Motor neuron (in vitro differentiated cells): Measurements from ENCODE around the gene RAN. TPM values are rescaled to one million over a fixed set of nuclear protein-coding genes. Genes with fewer than 3 reads are reported as not detected.
"Not testable (repeated sequence)": the region's sequence is repeated elsewhere in the genome, so short reads cannot be mapped to it uniquely, and the experiment has no call there.

Experiments
- ATAC-seq, 8 experiments: fragments of 200-7000 bp; cut with Tn5 transposase; replicated peaks in 6 of 8; 2 replicates each; pipeline ENCODE4 v1.8.0; 2021; ENCODE audit warnings: mild to moderate bottlenecking in 8 of 8, moderate library complexity in 8 of 8
- H3K27ac ChIP-seq, 2 donors: fragments of 250-450 bp; sonication (Bioruptor Pico); 2 replicates each; pipeline ENCODE4 v1.9.0; 2021; ENCODE audit warnings: antibody characterized with exemption in 2 of 2, mild to moderate bottlenecking in 2 of 2, moderate library complexity in 1 of 2
- H3K4me1 ChIP-seq, 2 donors: fragments of 250-450 bp; sonication (Bioruptor Pico); replicated peaks in 1 of 2; 2 replicates each; pipeline ENCODE4 v1.6.1; 2021; ENCODE audit warnings: antibody characterized with exemption in 2 of 2, mild to moderate bottlenecking in 2 of 2, moderate library complexity in 1 of 2
- H3K4me3 ChIP-seq, 5 donors: fragments of 250-450 bp; sonication (Bioruptor Pico); 2 replicates each; pipeline ENCODE4 v1.9.0; 2021; ENCODE audit warnings: antibody characterized with exemption in 5 of 5, mild to moderate bottlenecking in 5 of 5, moderate library complexity in 4 of 5
- WGBS, 10 experiments: fragments of 450-650 bp; shearing (Covaris generic); methylation state at CpG; one replicate each; pipeline ENCODE4 v1.0.0; 2022; 5-methylcytosine and 5-hydroxymethylcytosine counted together
- in situ Hi-C, 9 experiments: fragments of 400-800 bp; cut with MboI; loops; one replicate each; pipeline ENCODE4 v1.15.0; 2021; ENCODE audit warnings: low sequenced_read_pairs in 9 of 9, low pct_unique_long_range_greater_than_20kb in 2 of 9; ENCODE audit not compliant: unreplicated experiment in 9 of 9
- total RNA-seq, 8 experiments: library from RNA; unstranded; fragments of 300-600 nt; gene quantifications; 2 replicates each; pipeline versions ENCODE4 v1.2.3 to v1.2.4, GENCODE V29; 2022

Gene RAN
- total RNA-seq, 8 experiments from 2014 or later, result 162 to 797 (median 416) TPM

GRCh38 chr12:130859161-130859560 is 12.7 kb upstream of the RAN start:
- peak in 1 of 8 experiments; percentile 58 for ATAC-seq
- H3K27ac ChIP-seq, result no peak overlapping the region
- H3K4me3 ChIP-seq, result no peak overlapping the region
- 78 to 100% (median 90%) methylated on average over 1 to 6 of the region's 6 CpGs; no CpG with 5 or more reads in 5 of the 10 experiments for WGBS, 10 experiments
- in situ Hi-C loops, result no loop called here
- H3K4me1 ChIP-seq, result no peaks in the 10 kb centered on the region

- H3K4me3 ChIP-seq, result no peak overlapping the region
- no peaks in the 10 kb centered on the region for H3K4me1 ChIP-seq
- ATAC-seq, result no peak
- 53 to 100% (median 88%) methylated on average over 1 to 6 of the region's 9 CpGs; no CpG with 5 or more reads in 2 of the 10 experiments for WGBS, 10 experiments
- H3K27ac ChIP-seq, result no peak overlapping the region
- in situ Hi-C loops, result no loop called here
Measured at GRCh38 chr12:130860311-130860710, 11.6 kb upstream of the RAN start.

- WGBS, 10 experiments, result 0 to 100% (median 72%) methylated on average over 1 to 3 of the region's 4 CpGs; no CpG with 5 or more reads in 3 of the 10 experiments
- Histone ChIP-seq H3K4me1 (no peaks in the 10 kb centered on the region), H3K27ac (no peak overlapping the region), H3K4me3 (no peak overlapping the region)
- ATAC-seq, result no peak
- in situ Hi-C loops, result no loop called here
Measured at GRCh38 chr12:130862161-130862560, 9.7 kb upstream of the RAN start.

- WGBS, 10 experiments, result 85 to 100% (median 97%) methylated on average over 1 to 6 of the region's 8 CpGs; no CpG with 5 or more reads in 4 of the 10 experiments
- H3K4me1 ChIP-seq, in situ Hi-C loops, H3K27ac ChIP-seq, ATAC-seq, H3K4me3 ChIP-seq: not testable (repeated sequence)
Measured at GRCh38 chr12:130862771-130863170, 9.1 kb upstream of the RAN start.

GRCh38 chr12:130863298-130863697 is 8.6 kb upstream of the RAN start:
- WGBS, 10 experiments, result 46 to 88% (median 69%) methylated on average over 2 to 5 of the region's 5 CpGs; no CpG with 5 or more reads in 1 of the 10 experiments
- ATAC-seq, result no peak
- no peaks in the 10 kb centered on the region for H3K4me1 ChIP-seq
- in situ Hi-C loops, result no loop called here
- H3K27ac ChIP-seq, result no peak overlapping the region
- no peak overlapping the region for H3K4me3 ChIP-seq

- Histone ChIP-seq H3K4me1 (peaks cover 8 to 13% of the 10 kb centered on the region in 2 donors), H3K27ac (no peak overlapping the region), H3K4me3 (no peak overlapping the region)
- 72 to 96% (median 86%) methylated on average over 2 to 4 of the region's 4 CpGs; no CpG with 5 or more reads in 3 of the 10 experiments for WGBS, 10 experiments
- no peak for ATAC-seq
- in situ Hi-C loops, result no loop called here
Measured at GRCh38 chr12:130868412-130868811, 3.5 kb upstream of the RAN start.

- WGBS, 10 experiments, result 29 to 95% (median 67%) methylated on average over 1 to 20 of the region's 31 CpGs
- peak; percentile 5 to 65 (median 16) for ATAC-seq
- Histone ChIP-seq H3K27ac (peak overlapping the region; percentile 87 to 90), H3K4me3 (peak overlapping the region in 2 of 5 donors; percentile 72 to 86), H3K4me1 (peaks cover 10 to 21% of the 10 kb centered on the region in 2 donors)
- in situ Hi-C loops, result no loop called here
Measured at GRCh38 chr12:130870442-130871285, 1.2 kb upstream of the RAN start.

- Histone ChIP-seq H3K4me3 (peak overlapping the region; percentile 72 to 86 (median 76)), H3K27ac (peak overlapping the region; percentile 93 to 95), H3K4me1 (peaks cover 10 to 21% of the 10 kb centered on the region in 2 donors)
- 0 to 5% (median 0%) methylated on average over 1 to 9 of the region's 79 CpGs; no CpG with 5 or more reads in 1 of the 10 experiments for WGBS, 10 experiments
- in situ Hi-C loops, result no loop called here
- ATAC-seq, result peak; percentile 10 to 63 (median 35)
Measured at GRCh38 chr12:130872179-130873096, 572 bp downstream of the RAN start.

- no peak for ATAC-seq
- in situ Hi-C loops, result no loop called here
- peak overlapping the region; percentile 72 to 86 (median 76) for H3K4me3 ChIP-seq
- WGBS, 10 experiments, result 0 to 80% (median 28%) methylated on average over 1 to 4 of the region's 4 CpGs; no CpG with 5 or more reads in 2 of the 10 experiments
- no peak overlapping the region for H3K27ac ChIP-seq
- H3K4me1 ChIP-seq, result peaks cover 10 to 21% of the 10 kb centered on the region in 2 donors
Measured at GRCh38 chr12:130873106-130873795, 1.4 kb downstream of the RAN start.

- in situ Hi-C loops, result no loop called here
- peak overlapping the region in 1 of 5 donors; percentile 72 for H3K4me3 ChIP-seq
- no peak for ATAC-seq
- WGBS, 10 experiments, result 73 to 100% (median 92%) methylated on average over 1 to 4 of the region's 4 CpGs; no CpG with 5 or more reads in 2 of the 10 experiments
- H3K4me1 ChIP-seq, result peaks cover 10 to 21% of the 10 kb centered on the region in 2 donors
- no peak overlapping the region for H3K27ac ChIP-seq
Measured at GRCh38 chr12:130873825-130874224, 2.0 kb downstream of the RAN start.

GRCh38 chr12:130874696-130875095 is 2.8 kb downstream of the RAN start:
- WGBS, 10 experiments, result 80 to 100% (median 94%) methylated on average over 1 to 10 of the region's 10 CpGs

GRCh38 chr12:130875193-130875592 is 3.3 kb downstream of the RAN start:
- no peak for ATAC-seq
- WGBS, 10 experiments, result 80 to 100% (median 96%) methylated on average over 2 to 5 of the region's 5 CpGs; no CpG with 5 or more reads in 1 of the 10 experiments
- Histone ChIP-seq H3K4me3 (no peak overlapping the region), H3K4me1 (peaks cover 10 to 21% of the 10 kb centered on the region in 2 donors), H3K27ac (no peak overlapping the region)
- in situ Hi-C loops, result no loop called here

More at GRCh38 chr12:130874696-130875095, 2.8 kb downstream of the RAN start:
- Histone ChIP-seq H3K4me3 (no peak overlapping the region), H3K27ac (no peak overlapping the region), H3K4me1 (peaks cover 10 to 21% of the 10 kb centered on the region in 2 donors)
- ATAC-seq, result no peak
- in situ Hi-C loops, result no loop called here
